ENCODE results near the gene PRKCA.

GRCh38 chr17:66272811-66273585 is 29.4 kb upstream of the PRKCA start:
- TF ChIP-seq FOXJ3 (CRISPR knock-in tag; IDR thresholded peaks at IDR 0.05; ENCODE audit: borderline replicate concordance): no peak
- no peak for TF ChIP-seq NFYB (CRISPR knock-in tag; conservative IDR thresholded peaks at IDR 0.05; ENCODE audit: low read depth)
- TF ChIP-seq FOXP4 (CRISPR knock-in tag; IDR thresholded peaks at IDR 0.05): no peak

All from WTC11 (cell line).